ENCODE data around the gene CENPS.
"Not testable (repeated sequence)": the region's sequence is repeated elsewhere in the genome, so short reads cannot be mapped to it uniquely, and the experiment has no call there.

Gene CENPS

DNA sequence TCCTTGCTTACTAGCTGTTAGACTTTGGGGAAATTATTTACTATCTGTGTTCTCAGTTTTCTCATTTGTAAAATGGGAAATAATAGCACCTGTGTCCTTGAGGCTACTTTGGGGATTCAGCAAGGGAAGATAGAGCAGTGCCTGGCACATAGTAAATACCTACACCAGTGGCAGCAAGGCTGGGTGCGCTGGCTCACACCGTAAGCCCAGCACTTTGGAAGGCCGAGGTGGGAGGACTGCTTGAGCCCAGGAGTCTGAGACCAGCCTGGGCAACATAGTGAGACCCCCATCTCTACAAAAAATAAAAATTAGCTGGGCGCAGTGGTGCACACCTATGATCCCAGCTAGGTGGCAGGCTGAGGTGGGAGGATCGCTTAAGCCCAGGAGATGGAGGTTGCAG, 8.6 kb upstream of the CENPS start:
- DNase-seq, result no peak

- DNase-seq, result no peak
Observed at GRCh38 chr1:10424034-10424433, 6.2 kb upstream of the CENPS start.

- DNase-seq, result no peak
Observed at GRCh38 chr1:10424651-10425050, 5.6 kb upstream of the CENPS start.

- not testable (repeated sequence) for DNase-seq
Observed at GRCh38 chr1:10425826-10426534, 4.3 kb upstream of the CENPS start.

- not testable (repeated sequence) for DNase-seq
Observed at GRCh38 chr1:10426535-10426848, 3.7 kb upstream of the CENPS start.

DNA sequence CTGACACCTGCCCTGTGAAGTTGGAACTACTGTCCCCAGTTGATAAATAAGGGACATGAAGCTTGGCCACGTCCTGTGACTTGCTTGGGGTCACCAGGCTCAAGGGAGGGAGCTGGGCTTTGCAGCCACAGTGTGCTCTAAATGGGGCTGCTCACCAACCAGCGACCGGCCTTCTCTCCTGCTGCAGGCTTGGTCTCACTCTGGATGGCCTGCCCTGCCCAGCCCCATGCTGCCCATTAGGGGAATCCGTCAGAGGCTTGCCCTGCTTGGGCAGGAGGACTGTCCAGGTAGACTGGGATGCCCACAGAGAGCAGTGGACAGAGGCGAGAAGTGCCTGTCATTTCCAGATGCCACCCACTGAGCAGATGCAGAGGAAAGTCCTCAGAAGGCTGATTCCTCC, 1.2 kb upstream of the CENPS start:
- no peak for DNase-seq

DNA sequence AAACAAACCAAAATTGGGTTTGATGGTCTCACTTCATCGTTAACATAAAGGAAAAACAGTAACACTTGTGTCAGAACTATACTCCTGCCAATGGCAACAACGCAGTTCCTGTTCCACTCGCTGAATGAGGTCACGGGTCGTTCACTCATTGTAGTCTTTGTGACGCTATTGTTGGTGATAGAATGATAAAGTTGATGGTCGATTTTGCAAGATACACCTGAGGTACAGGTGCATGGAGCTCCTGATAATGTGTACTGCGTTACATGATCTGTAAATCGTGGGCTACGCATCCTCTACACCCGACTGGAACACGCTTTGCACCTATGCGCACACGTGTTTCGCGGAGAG, 391 bp upstream of the CENPS start:
- DNase-seq, result no peak

GRCh38 chr1:10431070-10431730, 967 bp downstream of the CENPS start:
- DNase-seq, result peak; percentile 36

GRCh38 chr1:10432910-10433700, 2.9 kb downstream of the CENPS start:
- peak; percentile 47 for DNase-seq

- DNase-seq, result no peak
Observed at GRCh38 chr1:10433790-10434189, 3.6 kb downstream of the CENPS start.

GRCh38 chr1:10434590-10434989, 4.4 kb downstream of the CENPS start:
- DNase-seq, result no peak

GRCh38 chr1:10437052-10437451, 6.8 kb downstream of the CENPS start:
- DNase-seq, result no peak

DNA sequence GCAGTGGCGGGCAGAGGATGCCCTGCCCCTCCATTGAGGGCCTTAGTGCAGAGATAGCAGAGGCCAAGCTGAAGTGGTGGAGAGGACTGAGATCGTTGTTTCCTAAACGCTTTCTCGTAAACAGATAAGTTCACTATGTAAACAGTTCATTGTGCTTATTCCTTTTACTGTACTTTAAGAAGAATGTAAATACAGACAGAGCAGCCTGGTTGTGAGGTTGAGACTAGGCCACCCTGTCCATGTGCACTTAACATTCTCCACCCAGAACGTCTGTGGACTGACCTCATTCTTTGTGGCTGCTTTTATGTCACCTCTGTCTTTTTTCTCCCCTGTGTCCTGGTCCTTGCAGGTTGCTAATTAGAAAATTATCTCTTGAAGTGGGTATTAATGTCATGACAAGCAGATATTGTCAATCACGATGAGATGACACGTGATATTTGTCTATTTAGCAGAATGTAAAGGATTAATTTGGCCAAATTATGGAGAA, 8.5 kb downstream of the CENPS start:
- peak; percentile 11 for DNase-seq

DNA sequence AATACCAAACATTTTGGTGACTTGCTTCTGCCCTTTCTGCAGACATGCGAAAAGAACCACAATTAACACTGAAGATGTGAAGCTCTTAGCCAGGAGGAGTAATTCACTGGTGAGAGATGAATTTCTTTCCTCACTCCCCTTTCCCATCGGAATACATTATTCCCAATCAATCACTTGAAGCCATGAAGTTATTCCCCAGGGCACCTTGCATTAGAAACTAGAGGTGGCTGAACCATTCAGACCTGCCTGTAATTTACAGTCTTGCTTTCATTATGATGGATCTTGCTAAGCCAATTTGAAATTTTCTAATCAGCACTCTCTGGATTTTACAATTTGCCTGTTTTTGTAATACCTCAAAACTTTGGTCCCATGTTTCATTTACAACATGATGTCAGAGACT, 10.1 kb downstream of the CENPS start:
- no peak for DNase-seq

DNA sequence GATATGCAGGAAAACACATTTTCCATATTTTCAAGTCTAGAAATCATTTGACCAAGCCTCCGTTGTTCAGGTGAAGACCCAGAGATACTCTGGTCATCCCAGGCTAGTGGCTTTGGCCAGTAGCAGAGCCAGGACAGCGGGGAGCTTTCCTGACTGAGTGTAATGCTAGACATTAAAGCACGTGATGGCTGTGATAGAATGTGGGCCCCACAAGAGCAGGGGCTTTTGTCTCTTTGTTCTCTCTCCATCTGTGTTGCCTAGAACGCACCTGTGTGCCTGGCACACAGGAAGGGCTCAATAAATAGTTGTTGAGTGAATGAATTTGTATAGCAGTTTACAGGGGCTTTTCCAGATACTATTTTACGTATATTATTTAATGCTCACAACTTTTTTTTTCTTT, 10.6 kb downstream of the CENPS start:
- no peak for DNase-seq

GRCh38 chr1:10444248-10444647, 14.0 kb downstream of the CENPS start:
- no peak for DNase-seq

DNA sequence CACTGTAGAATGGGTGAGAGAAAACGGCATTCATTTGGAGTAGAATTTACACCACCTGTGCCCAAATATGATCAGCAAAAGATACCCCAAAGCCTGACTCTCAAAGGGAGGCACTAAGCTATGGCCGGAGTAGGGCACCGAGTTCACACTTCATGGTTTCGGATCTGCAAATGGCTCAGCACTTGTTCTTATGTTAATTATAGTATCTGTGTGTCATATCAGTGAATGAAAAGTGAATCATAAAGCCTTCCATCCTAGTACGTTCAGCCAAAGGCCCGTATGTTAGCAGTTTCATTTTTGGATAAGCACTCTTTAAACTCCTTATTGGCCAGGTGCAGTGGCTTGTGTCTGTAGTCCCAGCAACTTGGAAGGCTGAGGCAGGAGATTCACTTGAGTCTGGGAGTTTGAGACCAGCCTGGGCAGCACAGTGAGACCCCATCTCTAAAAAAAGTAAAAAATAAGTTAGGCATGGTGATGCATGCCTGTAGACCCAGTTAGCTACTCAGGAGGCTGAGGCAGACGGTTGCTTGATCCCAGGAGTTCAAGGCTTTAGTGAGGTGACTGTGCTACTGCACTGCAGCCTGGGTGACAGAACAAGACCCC, 14.7 kb downstream of the CENPS start:
- DNase-seq, result no peak

DNA sequence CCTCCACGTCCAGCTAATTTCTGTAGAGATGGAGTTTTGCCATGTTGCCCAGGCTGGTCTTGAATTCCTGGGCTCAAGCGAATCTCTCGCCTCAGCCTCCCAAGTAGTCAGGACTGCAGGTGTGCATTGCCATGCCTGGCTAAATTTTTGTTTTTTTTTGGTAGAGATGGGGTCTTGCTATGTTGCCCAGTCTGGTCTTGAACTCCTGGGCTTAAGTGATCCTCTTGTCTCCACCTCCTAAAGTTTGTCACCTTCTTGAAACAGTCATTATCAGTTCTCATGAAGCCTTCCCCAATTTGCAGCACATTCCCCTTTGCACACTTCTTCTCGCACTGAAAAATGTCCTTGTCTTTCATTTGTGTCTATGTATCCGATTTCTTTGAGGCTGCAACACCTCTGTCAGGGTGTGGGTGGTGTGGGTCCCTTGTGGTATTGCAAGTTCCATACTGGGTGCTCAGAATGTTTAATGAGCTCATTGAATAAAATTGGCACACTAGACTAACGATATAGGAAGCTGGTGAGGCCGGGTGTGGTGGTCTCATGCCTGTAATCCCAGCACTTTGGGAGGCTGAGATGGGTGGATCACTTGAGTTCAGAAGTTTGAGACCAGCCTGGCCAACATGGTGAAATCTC, 16.7 kb downstream of the CENPS start:
- no peak for DNase-seq

- DNase-seq, result no peak
Observed at GRCh38 chr1:10449751-10450150, 19.5 kb downstream of the CENPS start, which contains the start of gene CORT. Gene CORT, plus strand, starts transcription at chr1:10450031. Its CDS starts 193 bp downstream, at chr1:10450224.

DNA sequence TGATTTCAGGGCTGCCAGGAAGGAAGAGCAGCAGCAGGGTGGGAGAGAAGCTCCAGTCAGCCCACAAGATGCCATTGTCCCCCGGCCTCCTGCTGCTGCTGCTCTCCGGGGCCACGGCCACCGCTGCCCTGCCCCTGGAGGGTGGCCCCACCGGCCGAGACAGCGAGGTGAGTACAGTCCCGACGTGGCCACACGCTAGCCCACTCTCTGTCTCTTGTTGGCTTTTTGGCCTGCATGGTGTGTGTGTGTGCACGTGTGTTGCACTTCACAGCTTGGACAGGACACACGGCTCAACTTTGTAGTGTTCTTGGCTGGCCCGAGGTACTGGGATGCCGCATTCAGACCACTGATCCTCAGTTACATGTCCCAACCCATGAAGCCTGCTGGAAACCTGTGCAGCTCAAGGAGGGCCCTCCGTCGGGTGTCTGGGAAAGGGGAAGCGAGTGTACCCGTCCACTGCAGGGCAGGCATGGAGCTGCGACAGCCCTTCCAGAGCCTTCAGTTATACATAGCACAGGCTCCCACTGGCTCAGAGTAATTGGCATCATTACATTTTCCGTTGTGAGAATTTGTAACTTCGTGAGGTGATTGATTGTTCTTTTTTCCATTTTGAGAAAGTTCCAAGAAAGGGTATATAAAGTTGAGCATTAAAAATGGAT, 20.1 kb downstream of the CENPS start:
- DNase-seq, result no peak

- no peak for DNase-seq
Observed at GRCh38 chr1:10450836-10451235, 20.6 kb downstream of the CENPS start.

DNA sequence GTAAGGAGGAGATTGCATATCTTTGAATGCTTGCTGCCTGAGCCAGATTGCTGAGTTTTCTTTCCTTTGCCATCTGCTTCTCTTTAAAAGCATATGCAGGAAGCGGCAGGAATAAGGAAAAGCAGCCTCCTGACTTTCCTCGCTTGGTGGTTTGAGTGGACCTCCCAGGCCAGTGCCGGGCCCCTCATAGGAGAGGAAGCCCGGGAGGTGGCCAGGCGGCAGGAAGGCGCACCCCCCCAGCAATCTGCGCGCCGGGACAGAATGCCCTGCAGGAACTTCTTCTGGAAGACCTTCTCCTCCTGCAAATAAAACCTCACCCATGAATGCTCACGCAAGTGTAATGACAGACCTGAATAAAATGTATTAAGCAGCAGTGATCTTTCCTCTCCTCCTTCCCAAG, 21.1 kb downstream of the CENPS start:
- no peak for DNase-seq

- DNase-seq, result no peak
Observed at GRCh38 chr1:10456048-10456447, 25.8 kb downstream of the CENPS start.

Measured in NCI-H1105 treated with DMSO at 0.1 percent for 48 hours (cell line).